NCI-H1092 (cell line): ENCODE measurements around the gene RAP1GAP2.
"Not testable (repeated sequence)": the region's sequence is repeated elsewhere in the genome, so short reads cannot be mapped to it uniquely, and the experiment has no call there.

Experiments used
- DNase-seq: peaks from one replicate; lab custom pipeline; 2025; lab: John Stamatoyannopoulos, UW

Gene RAP1GAP2

DNA sequence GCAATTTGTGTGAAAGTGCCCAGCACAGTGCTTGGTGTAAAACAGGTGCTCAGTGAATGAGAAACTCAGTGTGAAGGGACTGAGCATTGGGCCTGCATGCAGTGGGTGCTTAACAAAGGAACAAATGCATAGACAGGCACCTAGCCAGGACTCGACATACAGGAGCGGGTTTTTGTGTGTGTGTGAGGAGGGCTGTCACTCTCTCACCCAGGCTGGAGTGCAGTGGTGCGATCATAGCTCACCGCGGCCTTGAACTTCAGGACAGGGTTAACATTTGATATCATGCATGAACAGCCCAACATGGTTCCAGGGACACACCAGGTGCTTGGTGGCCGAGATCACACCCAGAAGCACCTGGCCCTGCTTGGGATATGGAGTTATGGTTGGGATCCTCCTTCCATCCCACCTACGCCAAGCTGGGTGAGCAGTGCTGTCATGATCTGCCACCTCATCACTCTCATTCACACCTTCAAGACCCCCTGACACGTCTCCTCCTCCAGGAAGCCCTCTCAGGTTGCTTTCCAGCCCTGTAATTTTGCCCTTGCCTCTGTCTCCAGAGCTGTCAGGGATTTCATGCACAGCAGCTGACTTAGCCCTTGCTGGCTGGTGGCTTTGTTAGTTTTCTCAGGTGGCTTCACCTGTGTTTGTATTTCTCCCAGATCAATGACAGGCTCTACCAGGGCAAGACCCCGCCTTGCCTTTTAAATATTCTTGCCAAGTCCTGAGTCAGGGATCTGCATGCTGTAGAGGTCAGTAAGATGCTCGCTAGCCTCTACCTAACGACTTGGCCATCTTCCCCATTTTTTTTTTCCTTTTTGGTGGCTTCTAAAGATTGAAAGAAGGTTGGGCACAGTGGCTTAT is 200.8 kb downstream of the RAP1GAP2 start:
- DNase-seq = no peak

DNA sequence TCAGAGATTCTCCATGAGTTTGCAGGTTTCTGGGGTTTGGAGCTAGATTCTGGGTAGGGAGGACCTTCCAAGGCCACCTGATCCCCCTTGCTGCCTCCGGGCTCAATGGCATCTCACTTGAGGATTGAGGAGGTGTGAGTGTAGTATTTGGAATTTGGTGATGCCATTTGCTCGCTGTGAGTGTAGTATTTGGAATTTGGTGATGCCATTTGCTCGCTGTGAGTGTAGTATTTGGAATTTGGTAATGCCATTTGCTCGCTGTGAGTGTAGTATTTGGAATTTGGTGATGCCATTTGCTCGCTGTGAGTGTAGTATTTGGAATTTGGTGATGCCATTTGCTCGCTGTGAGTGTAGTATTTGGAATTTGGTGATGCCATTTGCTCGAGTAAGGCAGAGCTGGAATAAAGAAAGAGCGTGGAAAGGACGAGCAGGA is 202.2 kb downstream of the RAP1GAP2 start:
- not testable (repeated sequence) for DNase-seq

DNA sequence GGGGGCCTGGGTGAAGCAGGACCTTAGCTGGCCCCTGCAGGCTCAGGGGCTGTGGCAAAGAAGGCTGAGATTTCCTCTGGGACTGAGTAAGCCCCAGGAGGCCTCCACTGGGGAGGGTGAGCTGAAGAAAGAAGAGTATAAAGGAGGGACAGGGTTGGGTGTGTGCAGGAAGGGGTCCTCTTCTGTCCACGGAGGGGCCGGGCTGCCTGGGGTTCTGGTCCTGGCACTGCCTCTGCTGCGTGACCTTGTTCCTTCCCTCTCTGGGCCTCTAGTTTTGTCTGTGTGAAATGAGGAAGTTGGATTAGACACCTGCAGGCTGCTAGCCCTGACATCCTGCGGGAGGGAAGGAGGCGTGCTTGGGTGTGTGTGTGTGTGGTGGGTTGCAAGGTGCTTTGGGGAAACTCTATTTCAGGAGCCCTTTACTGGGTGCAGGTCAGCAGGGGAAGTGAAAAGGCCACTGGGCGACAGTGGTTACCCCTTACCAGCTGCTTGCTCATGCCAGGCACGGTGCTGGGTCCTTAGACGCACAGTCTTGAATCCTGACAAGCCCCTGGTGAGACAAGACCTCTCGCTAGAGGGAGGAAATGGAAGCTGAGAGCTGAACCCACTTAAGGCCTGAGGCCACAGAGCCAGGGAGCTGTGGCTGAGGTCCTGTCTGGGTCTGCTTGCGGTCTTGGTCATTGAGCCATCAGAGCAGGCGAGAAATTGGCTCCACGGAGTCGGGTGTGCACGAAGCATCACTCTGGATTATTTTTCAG is 206.5 kb downstream of the RAP1GAP2 start:
- no peak for DNase-seq

DNA sequence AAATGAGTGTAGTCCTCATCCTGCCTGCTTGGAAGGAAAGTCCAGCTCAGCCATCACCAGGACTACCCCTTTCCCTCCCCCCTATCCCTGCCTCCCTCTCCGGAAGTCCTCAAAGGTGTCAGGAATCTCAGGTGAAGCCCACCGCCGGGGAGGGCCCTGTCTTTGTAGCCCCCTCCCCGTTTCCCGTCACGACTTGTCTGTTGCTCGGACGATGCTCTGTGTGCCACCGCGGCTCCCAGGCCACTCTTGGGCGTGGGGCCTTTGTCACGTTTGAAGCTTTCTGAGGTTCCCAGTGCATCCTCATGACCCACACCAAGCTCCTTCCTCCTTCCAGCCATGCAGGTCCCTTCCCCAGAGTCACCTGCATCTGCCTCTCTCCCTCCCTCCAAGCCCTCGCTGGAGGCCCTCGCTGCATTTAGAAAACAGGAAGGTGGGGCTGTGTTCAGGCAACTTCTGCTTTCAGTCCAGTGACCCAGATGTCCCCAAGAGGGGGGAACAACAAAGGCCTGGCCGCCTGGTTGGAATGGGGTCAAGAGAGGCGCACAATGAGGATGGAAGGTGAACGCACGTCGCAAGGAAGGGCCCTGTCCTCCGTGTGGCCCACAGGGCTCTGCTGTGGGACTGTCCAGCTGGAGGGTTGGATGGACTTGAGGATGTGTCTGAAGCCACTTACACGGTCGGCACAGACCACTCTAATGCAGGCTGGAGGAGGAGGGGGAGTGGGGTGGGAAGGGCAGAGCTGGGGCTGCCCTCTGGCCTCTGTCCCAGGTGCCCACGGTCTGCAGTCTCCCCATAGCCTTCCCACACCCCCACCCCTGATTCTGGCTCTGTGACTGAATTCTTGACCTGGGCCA is 207.3 kb downstream of the RAP1GAP2 start:
- no peak for DNase-seq

DNA sequence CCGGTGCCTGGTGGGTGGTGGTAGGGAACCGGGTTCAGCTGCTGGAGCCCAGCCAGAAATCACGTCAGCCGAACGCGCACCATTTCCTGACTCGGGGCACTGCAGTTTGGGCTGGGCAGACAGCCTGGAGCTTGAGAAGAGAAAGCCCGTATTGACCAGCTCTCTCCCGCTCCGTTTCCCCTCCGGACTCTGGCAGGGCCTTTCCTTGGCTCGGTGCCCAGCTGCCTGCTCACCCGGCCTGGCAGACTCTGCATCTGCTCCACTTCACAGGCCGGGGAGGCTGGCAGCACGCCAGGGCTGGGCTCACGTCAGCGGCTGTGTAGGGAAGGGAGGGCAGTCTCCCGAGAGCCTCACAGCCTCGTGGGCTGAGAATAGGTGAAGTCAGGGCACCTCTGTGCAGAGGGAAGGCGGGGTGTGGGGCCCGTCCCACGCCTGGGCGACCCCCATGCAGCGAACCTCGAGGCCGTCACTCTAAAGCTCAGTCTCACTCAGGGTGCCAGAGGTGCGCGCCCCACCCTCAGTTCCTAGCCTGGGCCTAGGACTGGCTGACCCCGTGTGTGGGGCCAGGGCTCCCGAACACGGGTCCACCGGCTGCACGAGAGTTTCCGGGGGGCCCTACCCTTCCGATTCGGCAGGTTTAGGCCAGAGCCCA is 208.0 kb downstream of the RAP1GAP2 start:
- peak; percentile 96 for DNase-seq

DNA sequence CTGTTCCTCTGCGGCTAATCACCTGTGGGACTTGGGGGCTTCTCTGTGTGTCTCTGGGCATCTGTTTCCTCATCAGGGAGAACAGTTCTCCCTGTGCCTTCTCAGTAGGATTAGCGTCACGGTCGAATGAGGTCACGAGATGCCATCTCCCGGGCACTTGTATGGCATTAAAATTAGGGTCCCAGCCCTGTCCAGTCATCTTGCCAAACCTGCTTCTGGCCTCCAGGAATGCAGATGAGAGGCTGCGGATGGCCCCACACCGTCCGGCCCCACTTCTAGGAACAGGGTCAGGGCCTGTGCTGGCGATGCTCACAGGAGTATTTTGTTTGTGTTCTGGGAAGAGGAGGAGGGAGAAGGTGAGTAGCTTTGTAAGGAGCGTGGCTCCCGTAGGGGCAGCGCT is 208.7 kb downstream of the RAP1GAP2 start:
- DNase-seq = no peak

DNA sequence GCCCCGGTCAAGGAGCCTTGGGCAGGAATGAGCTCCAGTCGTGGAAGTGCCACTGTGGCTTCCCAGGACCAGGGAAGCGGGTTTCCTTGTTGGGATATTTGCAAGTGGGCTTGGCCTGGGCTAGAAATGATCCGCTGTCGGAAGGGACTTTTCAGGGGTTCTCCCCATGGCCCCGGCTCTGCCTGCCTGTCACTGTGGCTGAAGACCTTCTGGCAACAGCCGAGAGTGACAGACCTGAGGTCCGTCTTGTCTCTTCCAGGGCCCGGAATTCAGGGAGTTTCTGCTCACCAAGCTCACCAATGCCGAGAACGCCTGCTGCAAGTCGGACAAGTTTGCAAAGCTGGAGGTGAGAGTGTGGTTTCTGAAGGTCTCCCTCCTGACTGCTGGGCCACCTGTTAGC is 209.5 kb downstream of the RAP1GAP2 start:
- DNase-seq = no peak

DNA sequence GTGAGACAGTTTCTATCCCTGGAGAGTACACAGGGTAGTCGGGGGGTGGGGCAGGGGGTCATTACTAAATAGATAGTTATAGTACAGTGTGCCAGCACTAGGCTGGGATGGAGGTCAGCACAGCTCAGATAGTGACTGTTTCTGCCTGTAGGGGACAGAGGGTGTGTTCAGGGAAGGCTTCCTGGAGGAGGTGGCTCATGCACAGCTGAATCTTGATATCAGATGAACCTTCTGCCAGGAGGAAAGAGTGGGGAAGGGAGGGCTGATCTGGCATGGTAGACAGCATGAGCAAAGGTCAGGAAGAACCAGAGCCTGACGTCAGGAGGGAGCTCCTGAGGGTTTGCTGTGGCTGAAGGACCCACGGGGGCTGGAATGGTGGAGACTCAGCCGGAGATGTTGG is 210.6 kb downstream of the RAP1GAP2 start:
- no peak for DNase-seq

DNA sequence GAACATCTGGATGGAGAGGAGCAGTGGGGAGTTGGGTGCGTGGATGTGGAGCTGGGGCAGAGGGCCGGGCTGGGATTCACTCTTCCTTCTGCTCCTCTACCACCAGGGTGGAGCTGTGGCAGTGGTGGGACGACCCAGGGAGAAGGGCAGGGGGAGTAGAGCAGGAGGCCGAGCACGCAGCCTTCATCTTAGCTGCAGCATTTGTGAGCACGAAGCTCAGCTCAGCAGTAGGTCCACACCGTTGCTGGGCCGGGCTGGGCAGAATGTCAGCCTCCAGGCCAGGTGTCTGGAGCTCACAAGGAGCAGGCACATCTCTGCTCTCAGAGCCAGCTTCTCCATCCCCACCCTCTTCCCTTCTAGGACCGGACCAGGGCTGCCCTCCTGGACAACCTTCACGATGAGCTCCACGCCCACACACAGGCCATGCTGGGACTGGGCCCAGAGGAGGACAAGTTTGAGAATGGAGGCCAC is 211.4 kb downstream of the RAP1GAP2 start:
- no peak for DNase-seq

DNA sequence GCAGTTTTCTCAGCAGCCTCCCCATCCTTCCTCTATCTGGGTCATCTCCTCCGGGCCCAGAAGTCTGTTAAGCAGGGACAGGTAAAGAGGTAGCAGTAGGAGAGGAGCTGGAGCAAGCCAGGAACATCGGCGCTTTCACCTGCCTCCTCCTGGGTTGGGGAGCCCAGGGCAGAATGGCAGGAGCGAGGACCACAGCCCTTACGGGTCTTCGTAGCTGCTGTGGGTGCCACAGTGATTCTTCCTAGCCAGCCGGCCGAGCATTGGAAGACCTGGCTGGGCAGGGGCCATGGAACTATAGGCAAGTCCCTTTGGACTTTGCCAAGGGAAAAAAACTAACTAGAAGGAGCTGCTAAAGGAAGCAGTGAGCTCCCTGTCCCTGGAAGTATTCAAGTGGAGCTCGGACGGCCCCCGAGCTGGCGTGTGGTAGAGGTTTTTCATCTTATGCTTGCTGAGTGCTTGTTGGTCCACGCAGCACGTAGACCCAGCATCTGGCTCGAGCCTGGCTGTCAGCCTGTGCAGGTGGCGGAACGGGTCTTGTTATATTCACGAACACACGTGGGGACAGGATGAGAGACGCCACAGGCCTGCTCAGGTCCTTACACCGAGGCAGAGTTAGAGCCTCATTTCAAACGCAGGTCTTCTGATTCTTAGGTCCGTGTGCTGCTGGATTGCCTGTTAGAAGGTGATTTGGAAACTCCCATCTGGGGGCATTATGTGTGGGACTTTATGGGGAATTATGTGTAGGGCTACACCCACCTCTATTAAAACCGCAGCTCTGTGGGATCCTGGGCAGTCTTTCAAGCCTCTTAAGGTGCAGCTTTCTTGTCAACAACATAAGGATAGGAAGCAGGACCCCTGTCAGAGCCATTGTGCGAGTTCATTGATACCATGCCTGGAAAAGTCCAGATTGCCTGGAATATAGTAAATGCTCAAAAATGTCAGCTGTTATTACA is 212.4 kb downstream of the RAP1GAP2 start:
- no peak for DNase-seq

DNA sequence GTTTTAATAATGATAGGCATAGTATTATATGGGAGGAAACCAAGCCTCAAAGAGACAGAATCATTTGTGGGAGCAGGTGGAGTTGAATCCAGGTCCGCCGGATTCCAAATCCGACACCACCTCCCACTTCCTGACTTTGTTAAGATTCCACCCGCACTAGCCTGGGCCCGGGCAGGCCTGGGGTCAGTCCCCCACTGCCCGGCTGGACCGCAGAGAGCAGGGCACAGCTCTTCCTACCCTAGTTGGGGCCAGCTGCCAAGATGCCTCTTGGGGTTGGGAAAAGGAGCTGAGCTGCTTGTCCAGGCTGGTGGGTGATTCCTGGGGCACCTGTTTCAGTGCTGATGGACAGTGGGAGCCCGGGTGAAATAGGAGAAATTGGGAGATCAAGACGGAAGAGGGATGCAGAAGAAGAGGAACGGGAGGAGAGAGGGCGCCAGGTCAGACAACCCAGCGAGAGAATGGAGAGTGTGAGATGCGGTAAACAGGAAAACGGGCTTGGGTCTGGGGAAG is 213.2 kb downstream of the RAP1GAP2 start:
- DNase-seq = no peak

DNA sequence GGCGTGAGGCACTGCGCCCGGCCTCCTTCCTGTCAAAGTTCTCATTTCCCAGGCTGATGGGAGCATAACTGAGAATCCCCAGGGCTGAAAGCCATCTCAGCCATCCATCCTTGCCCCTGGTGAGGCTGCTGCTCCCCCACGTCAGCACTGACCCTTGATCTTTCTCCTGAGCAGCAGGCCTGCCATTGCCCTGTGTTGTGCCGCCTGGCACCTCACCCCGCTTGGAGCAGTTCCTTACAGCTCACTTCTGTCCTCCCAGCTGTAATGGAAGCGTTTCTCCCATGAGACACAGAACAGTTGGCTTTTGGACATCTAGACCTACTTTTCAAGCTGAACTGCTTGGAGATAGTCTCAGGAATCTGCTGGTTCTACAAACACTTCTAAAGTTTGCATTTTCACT is 215.7 kb downstream of the RAP1GAP2 start:
- no peak for DNase-seq

DNA sequence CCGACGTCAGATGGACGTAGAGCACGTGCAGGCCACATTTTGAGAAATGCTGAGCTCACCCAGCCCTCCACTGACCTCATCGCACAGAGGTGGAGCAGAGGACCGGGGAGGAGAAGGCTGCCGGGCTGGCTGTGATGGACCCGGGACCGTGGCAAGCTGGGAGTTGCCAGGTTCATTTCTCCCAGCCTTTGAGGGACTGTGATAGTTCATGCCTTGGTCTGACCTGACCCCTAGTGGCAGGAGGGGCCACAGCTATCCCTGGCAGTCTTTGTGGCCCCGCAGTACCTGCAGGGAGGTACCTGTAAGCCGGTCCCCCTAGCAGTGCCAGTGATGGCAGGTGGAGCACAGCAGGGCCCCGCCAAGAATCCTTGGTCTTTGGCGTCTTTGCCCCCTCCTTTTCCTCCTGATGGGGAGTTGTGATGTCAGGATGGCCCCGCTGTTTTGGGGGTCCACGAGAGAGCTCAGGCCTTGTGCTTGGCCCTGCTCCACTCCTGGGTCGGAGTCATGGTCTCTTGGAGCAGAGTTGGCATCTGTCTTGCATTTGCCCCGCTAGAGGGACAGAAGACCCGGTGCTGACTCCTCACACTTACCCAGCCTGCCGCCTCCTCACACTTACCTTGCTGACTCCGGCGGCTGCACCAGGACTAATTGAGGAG is 216.8 kb downstream of the RAP1GAP2 start:
- DNase-seq = no peak

DNA sequence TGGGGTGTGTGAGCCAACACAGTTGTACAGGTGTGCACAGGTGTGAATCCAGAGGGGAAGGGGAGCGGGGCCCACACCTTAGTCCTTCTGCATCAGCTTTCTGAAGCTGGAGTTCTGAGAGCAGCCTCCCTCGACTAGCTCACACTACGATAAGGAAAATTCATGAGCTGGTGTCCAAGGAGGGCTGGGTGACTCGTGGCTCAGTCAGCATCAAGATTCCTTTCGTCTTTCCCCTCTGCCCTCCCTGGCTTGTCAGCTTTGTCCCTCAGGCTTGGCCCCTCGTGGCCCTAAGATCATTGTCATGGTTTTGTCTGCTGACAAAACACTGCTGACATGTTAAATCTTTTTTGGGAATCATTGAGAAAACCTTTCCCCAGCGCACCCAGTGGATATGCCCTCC is 219.7 kb downstream of the RAP1GAP2 start:
- DNase-seq = no peak

DNA sequence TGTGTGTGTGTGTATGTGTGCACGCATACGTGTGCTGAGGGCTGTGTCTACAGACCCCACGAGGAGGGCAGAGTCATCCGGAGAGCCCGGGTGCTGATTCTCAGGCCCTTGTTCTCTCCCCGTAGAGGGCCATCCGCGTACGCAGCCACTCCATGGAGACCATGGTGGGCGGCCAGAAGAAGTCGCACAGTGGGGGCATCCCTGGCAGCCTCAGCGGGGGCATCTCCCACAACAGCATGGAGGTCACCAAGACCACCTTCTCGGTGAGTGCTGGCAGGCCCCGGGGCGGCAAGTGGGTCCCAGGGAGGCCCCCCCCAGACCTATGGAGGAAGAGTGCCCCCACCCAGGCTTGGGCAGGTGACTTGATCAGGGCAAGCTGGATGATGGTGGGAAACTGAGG is 221.7 kb downstream of the RAP1GAP2 start:
- DNase-seq = no peak

DNA sequence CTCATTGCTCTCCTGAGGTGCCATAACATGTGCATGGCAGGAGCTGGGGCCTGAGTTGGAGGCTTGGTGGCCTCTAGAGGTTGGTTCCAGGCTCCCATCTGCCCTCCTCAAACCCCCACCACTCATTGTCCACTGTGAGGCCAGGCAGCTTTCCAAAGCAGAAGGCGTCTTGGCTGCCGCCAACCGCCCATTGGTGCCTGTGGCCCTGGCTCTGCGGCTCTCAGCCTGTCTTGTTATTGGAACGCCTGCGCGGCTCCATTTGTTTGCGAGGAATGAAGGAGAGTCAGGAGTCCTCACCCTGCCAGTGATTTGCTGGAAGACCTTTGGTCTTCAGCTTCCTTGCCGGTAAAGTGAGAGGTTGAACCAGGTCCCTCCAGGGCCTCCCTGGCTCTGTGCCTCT is 223.5 kb downstream of the RAP1GAP2 start:
- DNase-seq = no peak

DNA sequence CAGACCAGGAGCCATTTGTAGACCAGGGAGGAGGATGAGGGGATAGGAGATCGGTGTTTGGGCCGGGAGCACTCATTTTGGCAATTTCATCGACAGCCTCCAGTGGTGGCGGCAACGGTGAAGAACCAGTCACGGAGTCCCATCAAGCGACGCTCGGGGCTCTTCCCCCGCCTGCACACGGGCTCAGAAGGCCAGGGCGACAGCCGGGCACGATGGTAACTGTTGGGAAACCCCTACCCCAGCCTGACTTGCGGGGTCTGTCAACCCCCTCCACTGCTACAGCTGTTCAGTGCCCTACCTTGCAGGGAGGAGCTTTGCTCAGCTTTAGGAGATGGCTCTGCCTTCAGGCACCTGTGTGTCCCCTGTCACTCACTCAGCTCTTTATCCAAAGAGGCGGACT is 224.1 kb downstream of the RAP1GAP2 start:
- no peak for DNase-seq

DNA sequence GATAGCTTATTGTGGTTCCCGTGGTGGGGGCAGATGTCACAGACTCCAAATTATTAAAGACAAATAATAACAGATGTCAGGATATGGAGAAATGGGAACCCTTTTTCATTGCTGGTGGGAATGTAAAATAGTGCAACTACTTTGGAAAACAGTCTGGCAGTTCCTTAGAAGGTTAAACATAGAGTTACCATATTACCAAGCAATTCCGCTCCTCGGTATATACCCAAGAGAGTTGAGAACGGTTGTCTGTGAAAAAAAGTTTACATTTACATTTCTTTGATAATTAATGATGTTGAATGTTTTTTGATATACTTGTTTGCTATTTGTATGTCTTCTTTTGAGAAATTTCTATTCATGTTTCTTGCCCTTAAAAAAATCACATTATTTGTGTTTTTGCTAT is 226.0 kb downstream of the RAP1GAP2 start:
- DNase-seq = no peak

DNA sequence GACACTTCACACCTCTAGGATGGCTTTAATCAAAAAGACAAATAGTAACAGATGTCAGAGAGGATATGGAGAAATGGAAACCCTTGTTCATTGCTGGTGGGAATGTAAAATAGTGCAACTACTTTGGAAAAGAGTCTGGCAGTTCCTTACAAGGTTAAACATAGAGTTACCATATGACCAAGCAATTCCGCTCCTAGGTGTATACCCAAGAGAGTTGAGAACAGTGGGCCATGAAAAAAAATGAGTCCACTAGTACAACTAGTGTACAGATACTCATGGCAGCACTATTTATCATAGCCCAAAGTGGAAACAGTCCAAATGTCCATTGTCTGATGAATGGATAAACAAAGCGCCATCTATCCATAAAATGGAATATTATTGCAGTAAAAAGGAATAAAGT is 228.1 kb downstream of the RAP1GAP2 start:
- DNase-seq = no peak
